Measurements from ENCODE around the gene GNG12.
"Not testable (repeated sequence)": the region's sequence is repeated elsewhere in the genome, so short reads cannot be mapped to it uniquely, and the experiment has no call there.

GNG12 gene

DNA sequence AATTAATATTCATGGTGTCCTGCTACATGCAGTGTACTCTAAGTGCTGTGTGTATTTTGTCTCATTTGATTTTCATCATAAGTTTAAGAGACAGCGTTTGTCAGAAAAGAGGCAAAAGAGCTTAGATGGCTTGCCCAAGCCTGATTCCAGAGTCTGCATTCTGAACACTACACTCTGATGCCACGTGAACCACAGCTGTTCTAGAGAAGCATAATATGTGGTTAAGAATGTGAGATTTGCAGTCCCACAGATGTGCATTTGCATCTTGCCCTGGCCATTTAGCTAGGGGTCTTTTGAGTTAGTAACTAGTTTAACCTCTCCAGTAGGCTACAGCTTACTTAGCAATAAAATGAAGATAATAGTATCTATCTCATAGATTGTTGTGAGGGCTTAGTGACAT lies 157.5 kb downstream of the GNG12 start:
- no peak for DNase-seq

DNA sequence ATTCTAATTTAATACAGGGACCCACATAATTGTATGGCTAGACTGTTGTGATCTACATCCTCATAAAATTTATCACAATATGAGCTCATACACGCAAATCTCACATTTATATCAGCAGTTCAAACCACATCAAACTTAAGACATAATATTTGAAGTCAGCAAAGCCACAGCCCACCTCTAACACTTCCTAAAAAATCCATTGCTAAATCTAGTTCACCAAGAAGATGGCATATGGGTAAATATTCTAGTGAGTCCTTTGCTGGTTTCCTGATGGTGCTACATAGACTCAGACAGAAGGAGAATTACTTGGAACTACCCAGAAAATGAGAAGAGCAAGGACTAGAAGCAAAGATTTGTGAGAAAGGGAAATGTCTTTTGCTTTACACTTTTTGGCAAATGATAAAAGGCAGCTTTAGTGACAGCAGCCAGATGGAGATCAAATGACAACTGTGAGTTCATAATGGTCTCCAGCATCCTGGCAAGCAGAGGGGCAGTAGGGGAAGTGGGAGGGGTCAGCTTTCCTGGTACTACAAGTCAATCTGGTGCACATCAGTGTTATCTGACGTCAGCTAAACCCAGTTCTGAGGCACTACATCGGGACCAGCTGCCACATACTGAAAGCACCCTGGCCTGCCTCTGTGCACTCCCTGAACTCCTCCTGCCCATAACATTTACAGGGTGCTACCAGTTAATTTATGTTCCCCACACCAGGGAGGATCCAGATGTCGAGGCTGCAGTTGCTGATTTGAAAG lies 158.8 kb downstream of the GNG12 start:
- DNase-seq = no peak

DNA sequence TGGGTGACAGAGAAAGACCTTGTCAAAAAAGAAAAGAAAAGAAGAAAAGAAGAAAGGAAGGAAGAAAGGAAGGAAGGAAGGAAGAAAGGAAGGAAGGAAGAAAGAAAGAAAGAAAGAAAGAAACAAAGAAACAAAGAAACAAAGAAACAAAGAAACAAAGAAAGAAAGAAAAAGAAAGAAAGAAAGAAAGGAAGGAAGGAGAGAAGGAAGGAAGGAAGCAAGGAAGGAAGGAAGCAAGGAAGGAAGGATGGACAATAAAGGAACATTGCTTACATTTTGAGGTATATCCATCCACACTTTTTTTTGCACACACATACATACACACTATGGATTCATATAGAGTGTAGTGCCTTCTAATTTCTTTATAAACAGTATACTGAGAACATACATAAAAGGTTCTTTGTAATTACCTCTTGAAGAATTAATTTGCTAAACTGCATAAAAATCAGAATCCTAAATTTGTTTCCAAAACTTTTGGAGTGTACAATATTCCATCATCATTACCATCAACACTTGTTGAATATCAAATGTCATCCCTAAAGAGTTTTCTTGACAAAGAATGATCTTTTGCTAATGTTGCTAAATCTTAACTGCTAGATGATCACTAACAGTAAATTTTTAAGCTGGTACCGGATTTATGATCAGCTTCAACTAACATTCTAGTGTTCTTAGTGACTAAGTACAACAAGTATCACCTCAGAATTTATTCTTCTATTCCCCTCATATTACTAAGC lies 159.6 kb downstream of the GNG12 start:
- DNase-seq = no peak

DNA sequence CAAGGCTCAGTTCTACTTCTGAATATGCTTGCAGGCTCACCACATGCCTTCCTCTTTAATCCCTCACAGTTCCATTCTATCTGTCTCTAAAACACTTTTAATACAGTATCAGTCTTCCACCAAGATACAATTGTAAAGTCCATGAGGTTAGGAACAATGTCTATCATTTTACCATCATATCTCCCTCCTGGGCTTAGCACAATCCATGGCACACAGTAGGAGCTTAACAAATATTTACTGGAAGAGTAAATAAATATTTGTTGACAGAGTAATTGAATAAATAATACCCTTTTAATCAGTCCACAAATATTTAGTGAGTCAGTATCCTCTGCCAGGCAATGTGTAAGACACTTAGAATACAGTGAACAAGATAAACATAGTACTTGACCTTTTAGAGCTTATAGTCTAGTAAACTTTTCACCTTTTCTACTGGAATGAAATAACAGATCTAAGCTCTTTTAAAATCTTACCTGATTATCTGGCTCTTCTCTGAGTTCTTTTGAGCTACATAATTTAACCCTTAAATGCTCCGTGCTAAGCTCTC lies 160.9 kb downstream of the GNG12 start:
- DNase-seq = no peak

DNA sequence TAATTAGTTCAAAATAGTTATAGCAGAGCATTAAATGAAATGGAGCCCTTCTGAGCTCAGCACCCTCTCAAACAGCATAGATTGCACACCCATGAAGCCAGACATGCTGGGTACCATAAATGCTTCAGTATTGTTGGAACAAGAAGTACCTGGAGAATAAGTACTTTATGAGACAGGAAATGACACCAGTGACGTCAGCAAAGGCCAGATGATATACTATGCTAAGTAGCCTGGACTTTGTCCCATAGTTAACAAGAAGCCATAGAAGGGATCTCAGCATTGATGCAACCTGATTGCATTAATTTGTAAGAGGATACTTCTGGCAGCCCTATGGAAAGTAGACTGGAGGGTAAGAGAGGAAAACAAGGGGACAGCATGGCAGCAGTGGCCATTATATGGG lies 164.6 kb downstream of the GNG12 start:
- DNase-seq = no peak

DNA sequence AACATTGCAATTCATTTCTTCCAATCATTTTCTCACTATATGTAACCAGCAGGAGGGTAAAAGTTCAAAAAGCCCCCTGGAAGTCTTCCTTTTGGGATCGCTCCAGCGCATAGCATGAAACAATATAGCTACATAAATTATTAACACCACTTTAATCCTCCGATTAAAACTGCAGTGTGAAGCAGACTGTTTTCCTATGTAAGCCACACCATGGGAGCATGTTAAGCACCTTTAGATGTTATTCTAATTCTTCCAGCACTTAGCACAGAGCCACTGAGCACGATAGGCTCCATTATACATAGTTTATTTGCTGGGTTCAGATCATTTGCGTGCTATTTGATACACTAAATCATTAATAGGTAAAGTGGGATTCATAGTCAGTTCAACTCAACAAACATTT lies 166.6 kb downstream of the GNG12 start:
- no peak for DNase-seq

DNA sequence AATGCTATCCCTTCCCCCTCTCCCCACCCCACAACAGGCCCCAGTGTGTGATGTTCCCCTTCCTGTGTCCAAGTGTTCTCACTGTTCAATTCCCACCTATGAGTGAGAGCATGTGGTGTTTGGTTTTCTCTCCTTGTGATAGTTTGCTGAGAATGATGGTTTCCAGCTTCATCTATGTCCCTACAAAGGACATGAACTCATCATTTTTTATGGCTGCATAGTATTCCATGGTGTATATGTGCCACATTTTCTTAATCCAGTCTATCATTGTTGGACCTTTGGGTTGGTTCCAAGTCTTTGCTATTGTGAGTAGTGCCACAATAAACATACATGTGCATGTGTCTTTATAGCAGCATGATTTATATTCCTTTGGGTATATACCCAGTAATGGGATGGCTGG lies 168.0 kb downstream of the GNG12 start:
- DNase-seq = not testable (repeated sequence)

DNA sequence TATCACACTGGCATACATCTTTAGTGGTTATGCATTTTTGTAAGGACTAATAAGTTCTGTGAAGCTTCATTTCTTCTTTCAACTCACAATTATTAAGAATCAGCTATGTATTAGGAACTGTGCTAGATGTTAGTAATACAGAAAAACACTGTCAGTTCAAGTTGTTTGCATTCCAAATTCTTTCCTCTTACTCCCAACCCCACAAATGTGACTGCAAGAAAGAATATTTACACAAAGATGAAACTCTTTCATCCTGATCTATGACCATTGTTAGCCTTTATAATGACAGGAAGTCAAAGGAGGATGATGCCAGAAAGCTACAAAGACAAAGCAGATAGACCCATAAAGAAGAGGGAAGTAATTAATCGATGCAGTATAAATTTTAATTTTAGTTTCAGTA lies 169.2 kb downstream of the GNG12 start:
- no peak for DNase-seq

DNA sequence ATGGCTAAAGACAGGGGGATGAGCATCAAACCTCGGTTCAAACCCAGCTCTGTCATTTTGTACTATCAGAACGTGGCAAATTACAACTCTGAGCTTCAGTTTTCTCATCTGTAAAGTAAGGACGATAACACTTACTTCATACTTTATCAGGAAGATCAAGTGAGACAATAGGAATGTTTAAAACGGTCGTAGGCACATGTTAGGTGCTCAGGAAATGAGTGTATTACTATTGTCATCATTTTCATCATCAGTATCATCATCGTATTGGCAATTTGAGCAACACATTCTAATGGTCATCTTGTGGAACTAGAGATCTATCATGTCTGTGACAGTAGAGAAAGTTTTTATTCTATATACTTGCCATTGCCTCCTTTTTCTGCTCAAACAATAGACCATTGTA lies 170.4 kb downstream of the GNG12 start:
- DNase-seq = no peak

DNA sequence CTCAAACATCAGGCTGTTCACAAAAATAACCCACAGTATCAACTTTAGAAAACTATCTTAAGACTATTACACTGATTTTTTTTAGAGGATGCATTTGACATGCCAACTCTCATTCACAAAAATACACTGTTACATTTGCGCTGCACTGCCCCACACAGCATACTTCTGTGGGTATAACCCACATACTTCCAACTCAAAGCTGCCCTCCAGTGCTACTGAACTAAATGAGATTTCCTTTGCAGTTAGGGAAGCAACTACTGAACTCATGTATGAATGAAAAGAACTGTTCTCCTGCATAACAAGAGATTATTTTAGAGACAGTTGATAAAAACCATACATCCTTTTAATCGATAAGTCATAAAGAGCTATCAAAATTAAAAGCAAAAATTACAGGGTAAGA lies 174.0 kb downstream of the GNG12 start:
- DNase-seq = no peak

DNA sequence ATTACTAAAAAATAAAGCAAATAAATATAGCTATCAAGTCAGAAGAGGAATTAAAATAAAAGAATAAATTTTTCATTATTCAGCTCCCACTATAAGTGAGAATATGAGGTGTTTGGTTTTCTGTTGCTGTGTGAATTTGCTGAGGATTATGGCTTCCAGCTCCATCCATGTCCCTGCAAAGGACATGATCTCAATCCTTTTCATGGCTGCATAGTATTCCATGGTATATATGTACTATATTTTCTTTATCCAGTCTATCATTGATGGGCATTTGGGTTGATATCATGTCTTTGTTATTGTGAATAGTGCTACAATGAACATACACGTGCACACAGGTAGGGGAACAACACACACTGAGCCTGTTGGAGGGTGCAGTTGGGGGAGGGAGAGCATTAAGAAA lies 176.1 kb downstream of the GNG12 start:
- not testable (repeated sequence) for DNase-seq

DNA sequence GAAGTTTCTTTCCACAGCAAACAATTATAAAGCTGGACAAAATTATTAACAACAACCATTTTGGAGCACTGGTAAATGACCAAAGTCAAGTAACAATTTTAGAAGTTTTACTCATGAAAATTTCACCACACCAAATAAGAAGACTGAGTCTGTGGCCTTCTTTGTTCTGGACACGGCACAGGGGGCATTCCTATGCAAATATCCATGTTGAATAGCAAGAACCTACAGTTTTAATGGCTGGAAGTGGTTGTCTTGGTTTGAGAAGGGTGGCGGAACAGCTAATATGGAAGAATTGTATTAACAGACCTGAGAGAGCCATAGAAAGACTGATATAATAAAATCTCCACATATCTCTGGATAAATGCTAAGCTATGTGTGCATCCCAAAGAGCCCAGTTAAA lies 177.7 kb downstream of the GNG12 start:
- no peak for DNase-seq

DNA sequence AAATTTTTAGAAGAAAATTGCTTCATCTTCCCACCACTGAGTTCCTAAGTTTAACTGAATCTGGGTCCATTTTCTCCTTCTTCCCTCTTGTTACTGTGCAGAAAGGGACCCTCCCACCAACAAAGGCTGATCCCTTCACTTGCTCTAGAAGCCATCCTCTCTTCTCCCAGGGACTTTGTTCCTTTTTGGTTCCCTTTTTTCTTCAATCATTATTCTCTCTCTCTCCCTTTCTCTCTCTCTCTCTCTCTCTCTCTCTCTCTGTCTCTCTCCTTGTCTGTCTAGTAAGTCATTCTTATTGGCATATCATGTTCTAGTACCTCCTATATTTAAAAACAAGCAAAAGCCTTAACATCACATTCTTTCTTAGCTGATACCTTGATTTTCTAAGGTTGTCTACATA lies 180.0 kb downstream of the GNG12 start:
- DNase-seq = no peak

DNA sequence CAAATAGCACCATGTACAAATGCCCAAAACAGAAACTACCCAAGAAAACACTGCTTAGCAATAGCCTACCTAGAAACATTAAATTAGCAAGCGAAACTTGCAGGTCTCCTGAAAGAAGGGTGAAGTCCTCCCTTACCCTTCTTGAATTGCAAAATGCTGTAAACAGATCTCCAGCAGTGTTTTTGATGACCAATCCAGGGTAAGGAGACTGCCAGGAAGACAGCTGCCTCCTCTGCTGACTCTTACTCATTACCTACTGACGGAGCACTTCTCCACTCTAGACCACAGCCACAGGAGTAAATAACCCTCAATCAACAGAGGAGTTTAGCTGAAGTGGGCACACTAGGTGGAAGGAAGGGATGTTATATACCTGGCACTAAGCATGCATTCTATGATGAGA lies 180.5 kb downstream of the GNG12 start:
- DNase-seq = peak; percentile 36
